Peyer's patch (tissue), 4 donors: ENCODE results near the gene ATOH7.

Source experiments
- POLR2A ChIP-seq, 2 donors: fragments of 450-650 bp; IDR thresholded peaks; one replicate each; pipeline ENCODE4 v1.5.1; 2017; ENCODE audit warnings: antibody characterized with exemption in 2 of 2, mild to moderate bottlenecking in 2 of 2, moderate library complexity in 2 of 2
- TF ChIP-seq, protein P1 (sequence below), 6 experiments: fragments of 450-650 bp in 4 of 6; fragments of 200-600 bp in 2 of 6; sonication (generic) in 1 of 6; IDR thresholded peaks; one replicate each; pipeline ENCODE4 v1.5.1; 2017 to 2019; ENCODE audit warnings: antibody characterized with exemption in 6 of 6, mild to moderate bottlenecking in 3 of 6, moderate library complexity in 1 of 6

GRCh38 chr10:68230268-68230667 is 1.6 kb downstream of the ATOH7 start:
- TF ChIP-seq, protein P1, sequence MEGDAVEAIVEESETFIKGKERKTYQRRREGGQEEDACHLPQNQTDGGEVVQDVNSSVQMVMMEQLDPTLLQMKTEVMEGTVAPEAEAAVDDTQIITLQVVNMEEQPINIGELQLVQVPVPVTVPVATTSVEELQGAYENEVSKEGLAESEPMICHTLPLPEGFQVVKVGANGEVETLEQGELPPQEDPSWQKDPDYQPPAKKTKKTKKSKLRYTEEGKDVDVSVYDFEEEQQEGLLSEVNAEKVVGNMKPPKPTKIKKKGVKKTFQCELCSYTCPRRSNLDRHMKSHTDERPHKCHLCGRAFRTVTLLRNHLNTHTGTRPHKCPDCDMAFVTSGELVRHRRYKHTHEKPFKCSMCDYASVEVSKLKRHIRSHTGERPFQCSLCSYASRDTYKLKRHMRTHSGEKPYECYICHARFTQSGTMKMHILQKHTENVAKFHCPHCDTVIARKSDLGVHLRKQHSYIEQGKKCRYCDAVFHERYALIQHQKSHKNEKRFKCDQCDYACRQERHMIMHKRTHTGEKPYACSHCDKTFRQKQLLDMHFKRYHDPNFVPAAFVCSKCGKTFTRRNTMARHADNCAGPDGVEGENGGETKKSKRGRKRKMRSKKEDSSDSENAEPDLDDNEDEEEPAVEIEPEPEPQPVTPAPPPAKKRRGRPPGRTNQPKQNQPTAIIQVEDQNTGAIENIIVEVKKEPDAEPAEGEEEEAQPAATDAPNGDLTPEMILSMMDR (IDR thresholded peaks at IDR 0.05): no peak
- TF ChIP-seq POLR2A (IDR thresholded peaks at IDR 0.05): no peak
